Stimulated activated CD4-positive, alpha-beta T cell treated with anti-CD3 and anti-CD28 coated beads, TNF-alpha, amount 100 ng/mL, for 4 hours (primary cell): ENCODE measurements around the gene HHIP.
"Not testable (repeated sequence)": the region's sequence is repeated elsewhere in the genome, so short reads cannot be mapped to it uniquely, and the experiment has no call there.

Source experiments
- DNase-seq, 3 experiments: peaks; one replicate each; pipeline ENCODE4 v3.0.0-alpha.2; 2020; ENCODE audit warnings: low read depth in 3 of 3

Gene HHIP

DNA sequence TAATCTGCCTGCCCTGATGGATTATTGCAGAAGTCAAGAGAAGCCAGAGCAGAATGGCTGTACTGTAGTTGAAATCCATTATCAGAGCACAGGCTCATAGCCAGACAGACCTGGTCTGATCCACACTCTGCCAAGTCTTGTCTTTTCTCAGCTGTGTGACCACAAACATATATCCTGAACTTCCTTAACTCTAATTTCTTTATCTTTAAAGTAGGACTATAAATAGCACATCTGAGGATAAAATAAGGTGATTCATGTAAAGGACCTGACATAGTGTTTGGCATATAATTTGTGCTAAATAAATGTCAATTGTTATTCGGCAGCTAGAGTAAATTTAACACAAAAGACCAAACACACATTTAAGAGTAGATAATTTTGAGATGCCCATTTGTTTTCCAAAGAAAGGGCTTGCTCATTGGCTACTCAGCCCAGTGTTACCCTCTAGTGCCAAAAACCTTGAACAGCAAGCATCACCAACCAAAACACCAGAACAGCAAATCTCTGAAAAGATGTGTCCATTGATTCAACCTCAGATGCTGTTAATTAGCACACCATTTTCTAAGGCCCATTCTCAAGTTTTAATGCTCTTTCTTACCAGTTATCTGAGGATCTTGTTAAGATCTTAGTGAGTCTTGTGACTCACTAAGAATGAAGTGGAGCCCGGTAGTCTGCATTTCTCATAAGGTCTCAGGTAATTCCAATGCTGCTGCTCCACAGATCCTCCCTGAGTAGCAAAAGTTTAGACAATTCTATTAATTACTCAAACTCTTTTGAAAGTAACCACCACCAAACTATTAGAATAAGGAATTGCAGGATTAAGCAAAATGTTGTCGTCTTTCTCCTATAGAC lies 108.8 kb downstream of the HHIP start:
- DNase-seq: no peak

DNA sequence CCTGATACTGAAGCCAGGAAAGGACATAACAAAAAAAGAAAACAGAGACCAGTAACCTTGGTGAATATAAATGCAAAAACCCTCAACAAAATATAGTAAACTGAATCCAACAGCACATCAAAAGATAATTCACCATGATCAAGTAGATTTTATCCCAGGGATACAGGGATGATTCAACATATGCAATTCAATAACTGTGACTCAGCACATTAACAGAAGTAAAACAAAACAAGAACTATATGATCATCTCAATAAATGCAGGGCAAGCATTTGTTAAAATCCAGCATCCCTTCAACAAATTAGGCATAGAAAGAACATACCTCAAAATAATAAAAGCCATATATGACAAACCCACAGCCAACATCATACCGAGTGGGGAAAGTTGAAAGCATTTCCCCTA lies 112.0 kb downstream of the HHIP start:
- DNase-seq: no peak

DNA sequence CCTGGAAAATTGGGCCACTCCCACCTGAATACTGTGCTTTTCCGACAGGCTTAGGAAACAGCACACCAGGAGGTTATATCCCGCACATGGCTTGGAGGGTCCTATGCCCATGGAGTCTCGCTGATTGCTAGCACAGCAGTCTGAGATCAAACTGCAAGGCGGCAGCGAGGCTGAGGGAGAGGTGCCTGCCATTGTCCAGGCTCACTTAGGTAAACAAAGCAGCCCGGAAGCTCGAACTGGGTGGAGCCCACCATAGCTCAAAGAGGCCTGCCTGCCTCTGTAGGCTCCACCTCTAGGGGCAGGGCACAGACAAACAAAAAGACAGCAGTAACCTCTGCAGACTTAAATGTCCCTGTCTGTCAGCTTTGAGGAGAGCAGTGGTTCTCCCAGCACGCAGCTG lies 122.9 kb downstream of the HHIP start:
- DNase-seq: not testable (repeated sequence)

DNA sequence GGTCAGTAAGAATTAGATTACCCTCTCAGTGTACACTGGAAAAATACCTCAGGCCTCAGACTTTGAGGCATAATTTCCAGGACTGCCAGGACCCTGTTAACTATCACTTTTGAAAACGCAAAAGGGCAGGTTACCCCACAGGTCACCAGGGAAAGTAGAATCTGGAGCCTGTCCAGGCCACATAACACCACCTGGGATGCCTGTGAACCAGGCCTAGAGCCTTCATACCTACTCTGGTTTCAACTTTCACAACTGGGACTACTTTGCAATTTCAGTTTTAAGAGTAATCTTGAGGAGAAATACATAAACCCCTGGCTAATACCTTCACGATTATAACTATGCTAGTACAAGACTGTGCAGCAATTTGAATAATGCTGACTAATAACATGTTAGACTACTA lies 132.4 kb downstream of the HHIP start:
- no peak for DNase-seq

DNA sequence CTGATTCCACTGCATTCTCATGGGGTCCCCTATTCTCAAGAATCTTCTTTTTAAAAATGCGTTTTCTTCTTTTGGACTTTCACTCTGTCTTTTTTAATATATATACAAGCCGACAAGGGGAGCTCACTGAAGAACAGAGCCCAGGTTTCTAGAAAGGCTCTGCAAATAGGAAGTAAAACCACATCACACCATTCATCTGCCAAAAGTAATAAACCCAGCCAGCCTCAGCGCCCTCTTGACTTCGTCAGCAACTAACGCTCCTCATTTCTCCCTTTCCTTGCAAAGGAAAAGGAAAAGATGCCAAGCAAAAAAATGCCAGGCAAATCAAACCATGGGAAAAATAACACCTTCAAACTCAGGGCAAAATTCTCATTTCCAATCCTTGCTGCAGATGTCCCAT lies 136.4 kb downstream of the HHIP start:
- no peak for DNase-seq

DNA sequence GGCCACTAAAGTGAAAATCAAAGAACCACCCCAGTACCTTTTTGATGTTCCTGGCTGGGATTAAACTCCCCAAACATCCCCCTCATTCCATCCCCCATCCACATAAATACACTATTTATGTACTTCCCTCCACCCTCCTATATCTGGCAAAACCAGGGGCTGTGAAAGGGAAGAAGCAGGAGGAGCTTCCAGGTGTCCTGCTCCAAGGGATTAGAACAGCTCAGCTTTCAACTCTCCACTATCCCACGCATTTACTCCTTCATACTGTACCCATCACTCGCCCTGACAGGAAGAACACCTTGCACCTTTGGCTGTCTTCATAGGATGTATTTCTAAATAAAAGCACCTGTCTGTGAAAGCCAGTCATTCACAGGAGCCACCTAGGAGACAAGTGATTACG lies 140.0 kb downstream of the HHIP start:
- no peak for DNase-seq

DNA sequence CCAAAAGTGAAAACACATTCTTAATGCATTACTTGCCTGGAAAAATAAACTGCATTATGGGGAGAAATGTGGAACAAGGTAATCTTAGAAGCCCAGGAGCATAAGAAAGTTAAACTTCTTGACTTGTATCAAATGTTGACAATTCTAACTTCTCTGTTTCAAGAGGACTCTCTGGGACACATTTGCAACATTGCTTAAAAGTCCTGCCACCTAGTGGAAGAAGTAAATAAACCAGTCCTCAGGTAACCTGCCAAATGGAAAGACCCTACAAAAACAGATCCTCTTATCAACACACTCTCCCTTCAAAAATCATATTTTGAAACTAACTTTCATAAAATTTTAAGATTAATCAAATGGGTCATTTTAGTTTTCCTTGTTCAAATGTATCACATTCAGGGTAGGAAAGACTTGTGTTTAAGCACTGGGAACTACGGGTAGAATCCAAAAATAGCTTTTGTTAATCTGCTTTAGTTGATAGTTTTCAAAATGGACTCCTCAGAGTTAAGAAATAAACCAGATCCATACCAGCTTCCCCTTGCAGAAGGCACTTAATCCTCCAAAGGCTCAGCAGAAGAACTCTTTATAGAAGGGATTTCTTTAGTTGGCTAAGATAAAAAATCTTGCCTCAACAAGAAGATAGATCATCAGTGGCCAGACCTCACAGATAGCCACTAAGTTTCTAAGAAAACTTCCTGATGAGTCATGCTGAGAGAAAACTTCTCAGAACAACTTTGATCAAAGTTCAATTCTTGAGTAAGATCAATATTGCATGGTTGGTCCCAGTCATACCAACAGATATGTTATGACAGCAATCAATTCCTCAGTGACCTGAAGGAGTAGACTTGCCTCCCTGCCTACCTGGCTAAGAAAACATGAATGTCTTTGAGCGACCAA lies 141.7 kb downstream of the HHIP start:
- no peak for DNase-seq

DNA sequence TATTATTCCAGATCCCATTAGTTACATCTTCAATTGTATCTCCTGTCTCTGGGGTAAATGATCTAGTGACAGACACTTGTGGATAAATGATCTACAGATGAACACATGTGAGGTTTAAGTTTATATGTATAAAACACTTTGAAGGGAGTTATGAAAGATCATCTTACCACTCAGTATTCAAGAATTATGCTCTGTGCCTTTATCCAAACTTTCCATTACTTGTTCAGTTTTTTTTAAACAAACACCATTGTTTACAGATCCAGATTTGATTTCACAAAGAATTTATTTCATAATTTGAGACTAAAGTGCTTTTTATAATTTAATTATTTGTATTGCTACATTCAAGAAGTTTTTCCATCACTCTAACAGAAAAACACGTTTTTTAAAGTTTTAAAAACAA lies 142.5 kb downstream of the HHIP start:
- DNase-seq: no peak

DNA sequence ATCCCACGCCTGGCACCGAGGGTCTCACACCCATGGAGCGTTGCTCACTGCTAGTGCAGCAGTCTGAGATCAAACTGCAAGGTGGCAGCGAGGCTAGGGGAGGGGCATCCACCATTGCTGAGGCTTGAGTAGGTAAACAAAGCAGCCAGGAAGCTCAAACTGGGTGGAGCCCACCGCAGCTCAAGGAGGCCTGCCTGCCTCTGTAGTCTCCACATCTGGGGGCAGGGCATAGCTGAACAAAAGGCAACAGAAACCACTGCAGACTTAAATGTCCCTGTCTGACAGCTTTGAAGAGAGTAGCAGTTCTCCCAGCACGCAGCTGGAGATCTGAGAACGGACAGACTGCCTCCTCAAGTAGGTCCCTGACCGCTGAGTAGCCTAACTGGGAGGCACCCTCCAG lies 146.0 kb downstream of the HHIP start:
- DNase-seq: not testable (repeated sequence)
